Cardiac septum (tissue), 1 donor: ENCODE data around the gene SDK2. TPM values are rescaled to one million over a fixed set of nuclear protein-coding genes. Genes with fewer than 3 reads are reported as not detected.
"Not testable (repeated sequence)": the region's sequence is repeated elsewhere in the genome, so short reads cannot be mapped to it uniquely, and the experiment has no call there.

ENCODE experiments used
- DNase-seq: peaks from one replicate; pipeline ENCODE4 v3.0.0-alpha.2; 2020; ENCODE audit warnings: low spot score
- intact Hi-C: fragments of 100-400 bp; cut with DNase I; formaldehyde crosslinking; loops from one replicate; pipeline ENCODE4 v1.14.0; 2022
- total RNA-seq: library from RNA; stranded (reverse); fragmentation: NEBNext Ultra II Directional; extraction: Animal tissue kit (Norgen Biotek cat#: 25700); gene quantifications from one replicate; pipeline ENCODE4 v1.2.1, GENCODE V29; 2021
- donor health status: DM: no; HTN: no; CAD: no.

SDK2 gene
- total RNA-seq, 1 donor from 2014 or later, result 3.0 TPM

- intact Hi-C loops, result loop anchor here (5.0 kb wide), 1 partner anchor 106 kb away; no protein-coding TSS in a partner anchor
- no peak for DNase-seq
Observed at GRCh38 chr17:73481676-73482075, 162.6 kb downstream of the SDK2 start.

GRCh38 chr17:73480740-73481139 lies 163.5 kb downstream of the SDK2 start:
- intact Hi-C loops, result loop anchor here (5.0 kb wide), 1 partner anchor 107 kb away; no protein-coding TSS in a partner anchor
- DNase-seq, result peak; percentile 77

GRCh38 chr17:73478768-73479424 lies 165.3 kb downstream of the SDK2 start:
- no peak for DNase-seq
- intact Hi-C loops, result no loop called here

DNA sequence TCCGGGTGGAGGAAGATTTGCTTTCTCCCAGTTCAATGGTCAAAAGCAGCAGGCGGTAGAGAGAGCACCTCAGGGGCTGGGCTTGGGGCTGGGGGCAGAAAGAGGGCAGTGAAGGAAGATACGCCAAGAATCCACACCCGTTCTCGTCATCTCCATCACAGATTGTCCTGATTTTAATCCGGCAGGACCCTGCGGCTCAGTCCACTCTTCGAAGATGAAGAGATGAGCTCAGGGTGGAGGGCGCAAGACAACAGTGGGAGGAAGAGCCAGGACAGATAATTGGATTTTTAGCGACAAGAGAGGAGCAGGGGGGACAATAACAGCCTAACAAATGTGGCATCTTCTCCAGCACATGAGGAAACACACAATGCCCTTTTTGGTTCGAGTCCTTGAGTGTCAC lies 165.9 kb downstream of the SDK2 start:
- intact Hi-C loops, result no loop called here
- DNase-seq, result no peak

DNA sequence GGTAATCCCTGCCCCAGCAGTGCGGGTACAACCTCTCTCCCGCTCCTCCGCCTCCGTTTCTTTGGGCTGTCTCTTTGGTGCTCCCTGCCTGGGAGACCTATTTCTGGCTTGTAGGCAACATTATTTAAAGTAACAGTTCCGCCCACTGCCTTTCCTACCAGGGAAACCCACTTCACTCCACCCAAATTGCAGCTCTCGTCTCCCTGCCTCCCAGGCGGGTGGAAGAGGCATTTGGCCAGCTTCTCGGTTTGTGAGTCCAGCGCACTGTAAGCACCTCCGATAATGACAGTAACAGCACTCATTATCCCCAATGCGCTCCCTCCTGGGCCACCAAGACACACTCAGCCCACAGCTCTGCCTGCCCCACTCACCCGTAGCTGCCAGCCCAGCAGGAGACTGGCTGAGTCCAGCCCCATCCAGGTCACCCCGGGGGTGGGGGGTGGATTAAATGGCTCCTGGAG lies 167.3 kb downstream of the SDK2 start:
- DNase-seq, result peak; percentile 83
- intact Hi-C loops, result loop anchor here (1.0 kb wide), 1 partner anchor 56 kb away; no protein-coding TSS in a partner anchor

DNA sequence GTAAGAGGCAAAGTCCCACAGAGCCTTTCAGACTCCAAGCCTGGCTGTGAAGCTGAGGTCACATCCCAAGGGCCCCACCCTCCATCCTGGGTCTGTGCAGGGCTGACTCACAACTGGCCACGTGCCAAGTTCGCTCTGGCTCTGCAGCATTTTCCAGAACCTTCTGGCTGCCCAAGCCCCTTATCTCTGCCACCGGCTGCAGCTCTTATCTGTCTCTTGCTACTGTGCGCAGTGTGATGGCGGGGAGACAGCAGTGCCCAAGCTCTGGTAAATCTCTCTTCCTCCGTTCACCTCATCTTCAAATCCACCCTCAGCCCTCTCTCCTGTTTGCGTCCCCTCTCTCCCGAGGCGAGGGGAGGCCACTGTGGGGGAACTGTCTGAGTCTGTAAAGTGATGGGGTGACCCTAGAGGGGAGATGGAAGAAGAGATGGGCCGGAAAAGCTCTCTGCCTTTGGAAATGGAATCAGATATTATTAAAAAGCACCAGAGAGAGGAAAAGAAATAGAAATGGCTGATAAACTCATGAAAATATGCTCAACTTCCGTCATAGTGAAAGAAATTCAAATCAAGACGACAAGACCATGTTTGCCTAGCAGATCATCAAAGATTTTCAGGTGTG lies 169.8 kb downstream of the SDK2 start:
- intact Hi-C loops, result no loop called here
- DNase-seq, result peak; percentile 90

DNA sequence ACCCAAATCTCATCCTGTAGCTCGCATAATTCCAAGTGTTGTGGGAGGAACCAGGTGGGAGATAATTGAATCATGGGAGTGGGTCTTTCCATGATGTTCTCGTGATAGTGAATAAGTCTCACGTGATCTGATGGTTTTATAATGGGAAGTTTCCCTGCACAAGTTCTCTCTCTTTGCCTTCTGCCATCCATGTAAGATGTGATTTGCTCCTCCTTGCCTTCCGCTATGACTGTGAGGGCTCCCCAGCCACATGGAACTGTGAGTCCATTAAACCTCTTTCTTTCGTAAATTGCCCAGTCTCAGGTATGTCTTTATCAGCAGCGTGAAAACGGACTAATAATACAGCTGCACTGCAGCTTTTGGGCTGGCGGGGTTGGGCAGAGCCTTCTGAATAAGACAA lies 171.5 kb downstream of the SDK2 start:
- intact Hi-C loops, DNase-seq: not testable (repeated sequence)

- intact Hi-C loops, result no loop called here
- DNase-seq, result no peak
Observed at GRCh38 chr17:73471924-73472323, 172.3 kb downstream of the SDK2 start.

- intact Hi-C loops, result no loop called here
- no peak for DNase-seq
Observed at GRCh38 chr17:73470316-73470826, 173.9 kb downstream of the SDK2 start.

DNA sequence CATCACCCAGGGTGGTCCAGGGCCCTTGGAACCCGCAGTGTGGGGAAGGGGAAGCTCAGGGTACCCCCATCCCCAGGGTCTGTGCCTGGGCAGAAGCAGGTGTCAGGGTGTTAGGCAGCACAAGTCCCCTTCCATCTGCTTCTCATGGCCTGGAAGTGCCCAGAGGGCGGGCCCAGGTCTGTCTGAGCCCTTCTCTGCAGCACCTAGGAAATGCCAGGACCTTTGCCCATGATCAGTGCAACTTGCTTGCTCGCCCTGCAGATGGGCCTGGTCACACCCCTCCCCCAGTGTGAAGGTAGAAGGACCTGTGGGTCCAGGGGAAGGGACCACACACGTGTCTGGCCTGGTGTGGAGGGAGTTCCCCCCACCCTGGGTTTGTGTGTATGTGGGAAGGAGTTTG lies 174.9 kb downstream of the SDK2 start:
- intact Hi-C loops, result no loop called here
- DNase-seq, result no peak

- intact Hi-C loops, result no loop called here
- no peak for DNase-seq
Observed at GRCh38 chr17:73468221-73468620, 176.0 kb downstream of the SDK2 start.

DNA sequence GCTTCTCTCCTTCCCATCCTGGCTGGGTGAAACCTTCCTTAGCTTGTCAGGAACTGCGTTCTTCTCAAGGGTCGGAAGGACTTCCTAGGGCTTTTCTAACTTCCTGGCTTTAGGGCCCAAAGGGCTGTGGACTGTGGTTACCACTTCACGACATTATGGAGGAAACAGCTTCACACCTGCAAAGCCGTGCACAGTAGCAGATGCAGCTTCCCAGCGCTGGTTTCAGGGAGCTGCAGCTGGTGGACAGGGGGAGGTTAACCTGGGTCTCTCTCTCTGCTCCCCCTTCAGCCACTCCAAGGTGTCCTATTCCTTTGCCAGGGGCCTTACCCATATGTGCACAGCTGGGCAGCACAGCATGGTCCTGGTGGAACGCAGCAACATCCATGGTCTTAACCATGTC lies 176.6 kb downstream of the SDK2 start:
- intact Hi-C loops, result no loop called here

GRCh38 chr17:73466704-73467433 lies 177.4 kb downstream of the SDK2 start:
- intact Hi-C loops, result no loop called here

More for the DNA sequence above, 176.6 kb downstream of the SDK2 start:
- DNase-seq, result no peak

GRCh38 chr17:73465953-73466230 lies 178.4 kb downstream of the SDK2 start:
- no peak for DNase-seq
- intact Hi-C loops, result no loop called here

More at GRCh38 chr17:73466704-73467433, 177.4 kb downstream of the SDK2 start:
- no peak for DNase-seq

DNA sequence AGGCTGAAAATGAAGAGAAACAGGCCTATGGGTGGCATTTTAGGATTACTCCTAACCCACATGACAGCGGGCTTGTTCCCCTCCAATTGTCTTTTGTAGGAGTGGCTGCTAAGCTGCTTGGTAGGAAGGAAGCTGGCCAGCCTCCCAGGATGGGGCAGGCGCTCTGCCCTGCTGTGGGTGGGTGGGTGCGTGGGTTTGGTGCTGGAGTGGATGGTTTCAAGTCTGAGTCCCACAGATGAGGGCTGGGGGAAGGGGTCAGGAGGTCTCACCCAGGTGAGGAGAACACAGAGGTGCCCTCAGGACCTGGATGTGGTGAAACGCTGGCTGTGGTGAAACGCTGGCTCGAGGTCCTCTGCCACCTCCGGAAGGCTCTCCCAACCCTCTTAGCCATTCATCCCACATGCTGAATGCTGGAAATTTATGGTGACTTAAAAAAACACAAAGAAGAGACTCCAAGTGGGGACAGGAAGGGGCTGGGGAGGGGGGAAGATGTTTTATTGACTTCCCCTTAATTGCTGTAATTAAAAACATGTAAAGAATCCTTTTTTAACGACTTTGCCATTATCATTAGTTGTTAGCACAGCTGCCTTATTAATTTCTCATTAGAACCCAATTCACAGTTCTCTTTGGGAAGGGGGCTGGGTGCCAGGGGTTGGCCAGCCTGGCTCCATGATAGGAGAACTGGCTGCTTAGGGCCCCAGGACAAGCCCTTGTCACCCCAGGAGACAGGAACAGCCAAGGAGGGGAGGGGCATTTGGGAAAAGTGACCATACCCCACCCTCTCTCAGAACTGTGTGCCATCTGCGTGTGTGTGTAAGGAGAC lies 178.9 kb downstream of the SDK2 start:
- intact Hi-C loops, result no loop called here
- no peak for DNase-seq

- no peak for DNase-seq
- intact Hi-C loops, result no loop called here
Observed at GRCh38 chr17:73464447-73464846, 179.8 kb downstream of the SDK2 start.

GRCh38 chr17:73463821-73464220 lies 180.4 kb downstream of the SDK2 start:
- intact Hi-C loops, result no loop called here
- no peak for DNase-seq

DNA sequence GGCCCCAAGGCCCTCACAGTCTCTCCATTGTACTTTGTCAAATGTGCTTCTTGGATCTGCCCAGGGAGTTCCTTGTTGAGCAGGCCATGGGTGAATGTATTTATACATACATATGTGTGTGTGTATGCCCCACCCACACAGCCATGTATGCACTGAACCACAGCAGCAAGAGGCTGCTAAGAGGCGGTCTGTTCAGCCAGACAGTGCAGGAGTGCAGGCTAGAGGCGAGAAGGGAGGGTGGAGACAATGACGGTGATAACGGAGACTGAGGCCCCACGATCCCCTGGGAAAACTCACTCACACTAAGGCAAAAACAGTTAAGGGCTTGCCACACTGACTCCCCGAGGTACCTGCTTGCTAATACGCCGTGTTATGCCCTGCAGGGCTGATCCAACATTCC lies 181.4 kb downstream of the SDK2 start:
- intact Hi-C loops, result no loop called here
- DNase-seq, result no peak

DNA sequence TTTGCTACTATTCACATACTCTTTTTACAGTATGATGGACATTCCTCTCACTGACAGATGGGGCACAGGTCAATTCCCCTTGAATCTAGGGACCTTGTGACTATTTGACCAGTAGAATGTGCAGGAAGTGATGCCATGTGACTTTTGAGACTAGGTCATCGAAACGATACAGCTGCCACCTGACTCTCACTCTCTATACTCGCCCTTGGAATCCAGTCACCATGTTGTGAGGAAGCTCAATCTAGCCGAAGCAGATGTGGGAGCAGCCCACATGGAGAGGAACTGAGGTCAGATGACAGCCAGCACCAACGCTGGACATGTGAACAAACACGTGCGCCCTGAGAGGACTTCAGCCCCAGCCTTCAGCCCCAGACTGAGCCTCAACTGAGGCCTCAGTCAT lies 184.3 kb downstream of the SDK2 start:
- DNase-seq, result no peak
- intact Hi-C loops, result no loop called here

DNA sequence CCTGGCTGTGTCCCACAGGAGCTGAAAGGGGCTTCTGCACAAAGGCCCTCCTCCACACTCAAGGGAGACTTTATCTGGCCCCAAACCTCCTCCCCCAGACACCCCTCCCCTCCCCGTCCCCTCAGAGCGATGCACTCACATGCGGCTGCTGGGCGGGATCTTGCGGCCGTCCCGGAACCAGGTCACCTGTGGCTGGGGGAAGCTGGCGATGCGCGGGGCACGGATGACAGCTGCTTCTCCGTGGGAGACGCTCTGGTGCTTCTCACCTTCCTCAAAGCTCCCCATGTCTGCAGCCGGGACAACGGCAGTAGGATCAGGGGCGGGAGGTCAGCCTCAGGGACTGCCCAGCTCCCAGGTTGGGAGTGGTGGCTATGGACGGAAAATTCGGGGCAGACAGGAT lies 188.5 kb downstream of the SDK2 start:
- DNase-seq, result no peak
- intact Hi-C loops, result no loop called here
